Measurements from ENCODE around the gene TLCD4. TPM values are rescaled to one million over a fixed set of nuclear protein-coding genes. Genes with fewer than 3 reads are reported as not detected.

The TLCD4 gene
- total and polyA plus RNA-seq, 2 of the 13 experiments (the other 11 are each of a cell fraction or from before 2014, with no cell fraction given) = 4.7 to 14.5 TPM

- TF ChIP-seq, protein P1, sequence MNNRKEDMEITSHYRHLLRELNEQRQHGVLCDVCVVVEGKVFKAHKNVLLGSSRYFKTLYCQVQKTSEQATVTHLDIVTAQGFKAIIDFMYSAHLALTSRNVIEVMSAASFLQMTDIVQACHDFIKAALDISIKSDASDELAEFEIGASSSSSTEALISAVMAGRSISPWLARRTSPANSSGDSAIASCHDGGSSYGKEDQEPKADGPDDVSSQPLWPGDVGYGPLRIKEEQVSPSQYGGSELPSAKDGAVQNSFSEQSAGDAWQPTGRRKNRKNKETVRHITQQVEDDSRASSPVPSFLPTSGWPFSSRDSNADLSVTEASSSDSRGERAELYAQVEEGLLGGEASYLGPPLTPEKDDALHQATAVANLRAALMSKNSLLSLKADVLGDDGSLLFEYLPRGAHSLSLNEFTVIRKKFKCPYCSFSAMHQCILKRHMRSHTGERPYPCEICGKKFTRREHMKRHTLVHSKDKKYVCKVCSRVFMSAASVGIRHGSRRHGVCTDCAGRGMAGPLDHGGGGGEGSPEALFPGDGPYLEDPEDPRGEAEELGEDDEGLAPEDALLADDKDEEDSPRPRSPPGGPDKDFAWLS (CRISPR knock-in tag; IDR thresholded peaks at IDR 0.05; ENCODE audit: borderline replicate concordance) = no peak
- TF ChIP-seq, protein P2, sequence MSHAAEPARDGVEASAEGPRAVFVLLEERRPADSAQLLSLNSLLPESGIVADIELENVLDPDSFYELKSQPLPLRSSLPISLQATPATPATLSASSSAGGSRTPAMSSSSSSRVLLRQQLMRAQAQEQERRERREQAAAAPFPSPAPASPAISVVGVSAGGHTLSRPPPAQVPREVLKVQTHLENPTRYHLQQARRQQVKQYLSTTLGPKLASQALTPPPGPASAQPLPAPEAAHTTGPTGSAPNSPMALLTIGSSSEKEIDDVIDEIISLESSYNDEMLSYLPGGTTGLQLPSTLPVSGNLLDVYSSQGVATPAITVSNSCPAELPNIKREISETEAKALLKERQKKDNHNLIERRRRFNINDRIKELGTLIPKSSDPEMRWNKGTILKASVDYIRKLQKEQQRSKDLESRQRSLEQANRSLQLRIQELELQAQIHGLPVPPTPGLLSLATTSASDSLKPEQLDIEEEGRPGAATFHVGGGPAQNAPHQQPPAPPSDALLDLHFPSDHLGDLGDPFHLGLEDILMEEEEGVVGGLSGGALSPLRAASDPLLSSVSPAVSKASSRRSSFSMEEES (CRISPR knock-in tag; IDR thresholded peaks at IDR 0.05) = peak; percentile 71
- TF ChIP-seq ZFYVE20 (CRISPR knock-in tag; IDR thresholded peaks at IDR 0.05; ENCODE audit: borderline replicate concordance, low read depth) (no peak), RBM22 (optimal IDR thresholded peaks at IDR 0.05; ENCODE audit: low read length) (no peak), KLF9 (CRISPR knock-in tag; IDR thresholded peaks at IDR 0.05; ENCODE audit: low read depth) (no peak; the same call in 1 of the 2 replicates), TEAD3 (CRISPR knock-in tag; optimal IDR thresholded peaks at IDR 0.05; ENCODE audit: borderline replicate concordance) (peak; percentile 88), GZF1 (CRISPR knock-in tag; IDR thresholded peaks at IDR 0.05) (peak; percentile 53; the same call in 1 of the 2 replicates), TBL1XR1 (IDR thresholded peaks at IDR 0.05; ENCODE audit: borderline replicate concordance, low read length, partially characterized antibody) (peak; percentile 88), PCBP1 (IDR thresholded peaks at IDR 0.05; ENCODE audit: borderline replicate concordance, low read depth, low read length) (no peak), ZNF225 (CRISPR knock-in tag; IDR thresholded peaks at IDR 0.05) (no peak), ZNF367 (CRISPR knock-in tag; IDR thresholded peaks at IDR 0.05; ENCODE audit: borderline replicate concordance) (no peak), ARNT (IDR thresholded peaks at IDR 0.05) (no peak), ZFP82 (CRISPR knock-in tag; IDR thresholded peaks at IDR 0.05; ENCODE audit: borderline replicate concordance) (0 out of 2 replicates have a peak, but pooled peaks have one; percentile 49), ELF4 (CRISPR knock-in tag; IDR thresholded peaks at IDR 0.05; ENCODE audit: borderline replicate concordance) (no peak)
- TF ChIP-seq, protein P3, sequence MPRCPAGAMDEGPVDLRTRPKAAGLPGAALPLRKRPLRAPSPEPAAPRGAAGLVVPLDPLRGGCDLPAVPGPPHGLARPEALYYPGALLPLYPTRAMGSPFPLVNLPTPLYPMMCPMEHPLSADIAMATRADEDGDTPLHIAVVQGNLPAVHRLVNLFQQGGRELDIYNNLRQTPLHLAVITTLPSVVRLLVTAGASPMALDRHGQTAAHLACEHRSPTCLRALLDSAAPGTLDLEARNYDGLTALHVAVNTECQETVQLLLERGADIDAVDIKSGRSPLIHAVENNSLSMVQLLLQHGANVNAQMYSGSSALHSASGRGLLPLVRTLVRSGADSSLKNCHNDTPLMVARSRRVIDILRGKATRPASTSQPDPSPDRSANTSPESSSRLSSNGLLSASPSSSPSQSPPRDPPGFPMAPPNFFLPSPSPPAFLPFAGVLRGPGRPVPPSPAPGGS (CRISPR knock-in tag; IDR thresholded peaks at IDR 0.05) = no peak
- TF ChIP-seq, protein P4, sequence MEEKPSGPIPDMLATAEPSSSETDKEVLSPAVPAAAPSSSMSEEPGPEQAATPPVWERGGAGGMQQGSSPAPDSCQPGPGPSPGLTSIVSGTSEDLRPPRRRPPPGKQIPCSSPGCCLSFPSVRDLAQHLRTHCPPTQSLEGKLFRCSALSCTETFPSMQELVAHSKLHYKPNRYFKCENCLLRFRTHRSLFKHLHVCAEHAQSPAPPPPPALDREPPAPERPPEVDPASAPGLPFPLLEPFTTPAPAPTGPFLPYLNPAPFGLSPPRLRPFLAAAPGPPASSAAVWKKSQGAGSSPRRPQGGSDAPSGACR (CRISPR knock-in tag; IDR thresholded peaks at IDR 0.05) = peak; percentile 82
- TF ChIP-seq, protein P5, sequence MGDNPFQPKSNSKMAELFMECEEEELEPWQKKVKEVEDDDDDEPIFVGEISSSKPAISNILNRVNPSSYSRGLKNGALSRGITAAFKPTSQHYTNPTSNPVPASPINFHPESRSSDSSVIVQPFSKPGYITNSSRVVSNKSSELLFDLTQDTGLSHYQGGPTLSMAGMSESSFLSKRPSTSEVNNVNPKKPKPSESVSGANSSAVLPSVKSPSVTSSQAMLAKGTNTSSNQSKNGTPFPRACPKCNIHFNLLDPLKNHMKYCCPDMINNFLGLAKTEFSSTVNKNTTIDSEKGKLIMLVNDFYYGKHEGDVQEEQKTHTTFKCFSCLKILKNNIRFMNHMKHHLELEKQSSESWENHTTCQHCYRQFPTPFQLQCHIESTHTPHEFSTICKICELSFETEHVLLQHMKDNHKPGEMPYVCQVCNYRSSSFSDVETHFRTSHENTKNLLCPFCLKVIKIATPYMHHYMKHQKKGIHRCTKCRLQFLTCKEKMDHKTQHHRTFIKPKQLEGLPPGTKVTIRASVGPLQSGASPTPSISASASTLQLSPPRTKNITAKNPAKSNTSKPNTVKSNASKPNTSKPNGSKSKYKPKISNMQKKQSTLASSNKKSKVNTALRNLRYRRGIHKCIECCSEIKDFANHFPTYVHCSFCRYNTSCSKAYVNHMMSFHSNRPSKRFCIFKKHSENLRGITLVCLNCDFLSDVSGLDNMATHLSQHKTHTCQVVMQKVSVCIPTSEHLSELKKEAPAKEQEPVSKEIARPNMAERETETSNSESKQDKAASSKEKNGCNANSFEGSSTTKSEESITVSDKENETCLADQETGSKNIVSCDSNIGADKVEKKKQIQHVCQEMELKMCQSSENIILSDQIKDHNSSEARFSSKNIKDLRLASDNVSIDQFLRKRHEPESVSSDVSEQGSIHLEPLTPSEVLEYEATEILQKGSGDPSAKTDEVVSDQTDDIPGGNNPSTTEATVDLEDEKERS (CRISPR knock-in tag; IDR thresholded peaks at IDR 0.05) = peak; percentile 96
- TF ChIP-seq, protein P6, sequence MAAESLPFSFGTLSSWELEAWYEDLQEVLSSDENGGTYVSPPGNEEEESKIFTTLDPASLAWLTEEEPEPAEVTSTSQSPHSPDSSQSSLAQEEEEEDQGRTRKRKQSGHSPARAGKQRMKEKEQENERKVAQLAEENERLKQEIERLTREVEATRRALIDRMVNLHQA (CRISPR knock-in tag; IDR thresholded peaks at IDR 0.05) = no peak
- TF ChIP-seq, protein P7, sequence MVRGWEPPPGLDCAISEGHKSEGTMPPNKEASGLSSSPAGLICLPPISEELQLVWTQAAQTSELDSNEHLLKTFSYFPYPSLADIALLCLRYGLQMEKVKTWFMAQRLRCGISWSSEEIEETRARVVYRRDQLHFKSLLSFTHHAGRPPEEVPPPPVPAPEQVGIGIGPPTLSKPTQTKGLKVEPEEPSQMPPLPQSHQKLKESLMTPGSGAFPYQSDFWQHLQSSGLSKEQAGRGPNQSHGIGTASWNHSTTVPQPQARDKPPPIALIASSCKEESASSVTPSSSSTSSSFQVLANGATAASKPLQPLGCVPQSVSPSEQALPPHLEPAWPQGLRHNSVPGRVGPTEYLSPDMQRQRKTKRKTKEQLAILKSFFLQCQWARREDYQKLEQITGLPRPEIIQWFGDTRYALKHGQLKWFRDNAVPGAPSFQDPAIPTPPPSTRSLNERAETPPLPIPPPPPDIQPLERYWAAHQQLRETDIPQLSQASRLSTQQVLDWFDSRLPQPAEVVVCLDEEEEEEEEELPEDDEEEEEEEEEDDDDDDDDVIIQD (CRISPR knock-in tag; IDR thresholded peaks at IDR 0.05; ENCODE audit: low read depth) = peak; percentile 82; the same call in 1 of the 2 replicates
Measured at GRCh38 chr1:95122151-95122697, 5.1 kb downstream of the TLCD4 start (continued).
